Dedifferentiated amniotic fluid mesenchymal stem cell (primary cell): ENCODE results near the gene NKD2.
"Not testable (repeated sequence)": the region's sequence is repeated elsewhere in the genome, so short reads cannot be mapped to it uniquely, and the experiment has no call there.

Source experiments
- DNase-seq: peaks from one replicate; pipeline ENCODE4 v3.0.0-alpha.2; 2016; ENCODE audit errors: extremely low spot score

NKD2 gene

DNA sequence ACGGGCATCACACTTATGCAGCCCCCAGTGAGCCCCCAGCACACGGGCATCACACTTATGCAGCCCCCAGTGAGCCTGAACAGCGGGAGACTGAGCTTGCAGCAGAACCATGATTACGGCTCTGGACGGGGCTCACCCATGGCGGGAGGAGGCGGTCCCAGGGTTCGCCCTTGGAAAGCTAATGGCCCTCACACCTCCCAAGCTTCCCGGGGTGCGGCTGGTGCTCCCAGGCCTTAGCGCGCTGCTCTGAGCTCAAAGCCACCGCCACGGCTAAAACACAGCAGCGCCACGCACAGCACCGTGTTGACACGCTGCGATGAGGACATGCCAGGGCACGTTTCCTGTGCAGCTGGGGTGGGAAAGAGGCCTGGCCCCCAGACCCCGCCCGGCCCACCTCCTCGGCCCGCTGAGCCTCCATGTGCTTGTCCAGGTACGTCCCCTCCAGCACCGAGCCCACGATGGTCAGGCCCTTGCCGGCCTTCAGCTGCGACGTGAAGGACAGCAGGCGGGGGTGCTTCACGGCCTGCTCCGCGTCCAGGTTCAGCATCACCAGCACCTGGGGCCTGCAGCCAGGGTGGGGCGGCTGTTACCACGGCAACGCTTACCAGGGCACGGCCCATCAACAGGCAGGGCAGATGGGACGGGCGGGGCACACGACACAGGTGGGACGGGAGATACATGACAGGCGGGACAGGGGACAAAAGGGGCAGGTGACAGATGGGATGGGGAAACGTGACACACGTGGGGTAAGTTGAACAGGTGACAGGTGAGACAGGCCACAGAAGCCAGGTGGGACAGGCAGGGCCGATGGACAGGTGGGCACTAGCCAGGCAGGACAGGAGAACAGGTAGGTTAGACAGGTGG, 64.9 kb downstream of the NKD2 start:
- DNase-seq, result no peak

DNA sequence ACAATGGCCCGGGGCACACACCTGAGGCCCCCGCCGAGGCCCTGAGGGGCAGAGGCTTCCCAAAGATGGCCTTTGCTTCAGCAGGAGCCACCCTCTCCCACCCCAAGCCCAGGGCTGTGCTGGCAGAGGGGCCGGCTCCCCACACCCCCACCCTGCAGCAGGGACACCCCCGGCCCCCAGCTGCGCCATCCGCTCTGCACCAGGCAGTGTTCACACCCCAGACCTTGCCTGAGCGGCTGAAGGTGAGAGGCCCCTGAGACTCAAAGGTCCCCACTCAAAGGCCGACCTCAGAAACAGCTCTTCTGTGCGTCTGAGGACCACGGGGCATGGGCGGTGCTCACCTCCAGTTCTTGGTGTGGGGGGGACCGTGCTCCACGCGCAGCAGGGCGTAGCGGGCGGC, 65.6 kb downstream of the NKD2 start:
- DNase-seq, result no peak

DNA sequence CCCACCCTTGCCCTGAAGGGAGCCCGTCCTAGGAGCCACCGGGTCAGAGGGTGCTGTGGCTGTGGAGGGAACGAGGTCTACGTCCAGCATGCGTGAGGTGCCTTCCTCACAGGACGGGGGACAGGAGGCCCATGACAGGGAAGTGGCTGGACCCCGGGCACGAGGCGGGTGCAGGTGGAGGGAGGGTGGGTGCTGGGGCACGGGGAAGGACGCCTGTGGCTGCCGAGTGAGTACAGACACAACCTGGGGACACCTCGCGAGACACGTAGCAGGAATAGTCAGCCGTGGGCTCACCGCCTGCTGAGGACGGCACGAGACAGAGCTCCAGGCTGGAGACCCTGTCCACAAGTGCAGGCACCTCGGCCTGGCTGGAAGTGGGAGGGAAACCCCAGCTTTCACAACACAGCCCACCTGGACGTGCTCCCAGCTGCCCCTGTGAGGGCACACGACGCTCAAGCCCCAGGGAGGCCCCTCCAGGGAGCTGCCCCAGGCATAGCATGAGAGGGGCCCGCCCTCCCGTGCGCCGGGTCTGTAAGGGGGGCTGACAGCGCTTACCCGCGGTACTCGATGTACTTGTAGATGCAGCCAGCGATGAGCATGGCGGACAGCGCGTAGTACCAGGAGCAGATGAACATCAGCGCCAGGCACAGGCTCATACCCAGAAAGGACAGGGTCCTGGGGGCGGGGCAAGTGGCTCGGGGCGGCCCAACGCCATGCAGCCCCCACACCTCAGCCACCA, 66.4 kb downstream of the NKD2 start:
- no peak for DNase-seq

DNA sequence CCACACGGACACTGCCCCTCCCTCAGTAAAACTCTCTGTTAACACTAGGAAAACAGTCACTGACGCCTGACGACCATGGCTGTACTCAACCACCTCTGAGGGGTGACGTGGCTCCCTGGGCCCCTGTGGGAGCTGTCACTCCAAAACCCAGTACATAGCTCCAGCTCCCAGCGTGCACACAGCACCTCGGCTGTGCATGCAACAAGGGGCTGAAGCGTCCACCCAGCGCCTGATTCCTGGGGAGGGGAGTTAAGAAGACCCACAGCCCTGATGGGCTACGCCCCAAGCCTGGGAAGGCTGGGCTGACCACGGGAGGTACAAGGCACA, 66.9 kb downstream of the NKD2 start:
- no peak for DNase-seq

DNA sequence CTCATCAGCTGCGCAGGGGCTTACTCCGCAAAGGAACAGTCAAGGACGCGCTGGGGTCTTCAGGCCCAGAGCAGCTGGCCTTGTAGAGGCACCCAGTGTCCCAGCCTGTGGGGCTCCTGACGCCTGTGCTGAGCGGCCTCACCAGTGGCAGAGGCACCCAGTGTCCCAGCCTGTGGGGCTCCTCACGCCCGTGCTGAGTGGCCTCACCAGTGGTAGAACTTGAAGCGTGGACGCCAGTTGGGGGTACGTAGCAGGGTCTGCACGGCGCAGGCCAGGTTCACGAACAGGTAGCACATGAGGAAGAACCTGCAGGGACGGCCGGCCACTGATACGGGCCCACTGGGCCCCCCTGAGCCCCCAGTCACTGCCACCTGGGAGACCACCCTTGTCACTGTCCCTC, 67.3 kb downstream of the NKD2 start:
- no peak for DNase-seq

DNA sequence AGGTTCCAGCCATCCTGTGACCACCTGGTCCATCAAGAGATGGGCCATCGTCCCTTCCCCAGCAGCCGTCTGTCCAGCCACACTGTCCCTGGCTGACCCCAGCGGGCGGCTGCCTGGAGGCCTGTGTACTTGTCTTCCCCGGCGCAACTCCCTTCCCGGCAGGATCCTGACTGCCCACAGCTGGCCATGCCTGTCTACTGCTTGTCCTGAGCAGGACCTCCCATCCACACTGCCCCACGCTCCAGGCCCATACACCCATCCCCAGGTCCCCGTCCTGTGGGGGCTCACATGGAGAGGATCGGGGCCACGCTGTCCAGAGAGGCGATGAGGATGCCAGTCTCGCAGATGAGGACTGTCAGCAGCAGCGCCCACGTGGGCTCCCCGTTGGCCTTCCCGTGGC, 67.8 kb downstream of the NKD2 start:
- no peak for DNase-seq

DNA sequence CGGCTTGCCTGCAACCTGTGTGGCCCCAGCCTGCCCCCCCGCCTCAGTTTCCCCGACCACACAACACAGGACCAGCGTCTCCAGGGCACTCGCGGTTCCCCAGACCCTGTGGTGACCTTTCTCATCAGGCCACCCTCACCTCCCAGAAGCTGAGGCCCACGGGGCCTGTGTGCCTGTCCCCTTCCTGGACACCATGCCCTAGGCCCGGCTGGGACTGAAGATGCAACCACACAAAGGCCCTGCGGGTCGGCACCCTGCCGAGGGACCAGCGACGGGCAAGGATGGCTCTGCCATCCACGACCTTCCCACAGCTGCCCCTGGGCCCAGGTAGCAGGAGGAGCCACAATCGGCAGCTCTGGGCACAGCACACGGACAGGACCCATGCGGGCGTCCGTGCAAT, 68.4 kb downstream of the NKD2 start:
- DNase-seq, result no peak

DNA sequence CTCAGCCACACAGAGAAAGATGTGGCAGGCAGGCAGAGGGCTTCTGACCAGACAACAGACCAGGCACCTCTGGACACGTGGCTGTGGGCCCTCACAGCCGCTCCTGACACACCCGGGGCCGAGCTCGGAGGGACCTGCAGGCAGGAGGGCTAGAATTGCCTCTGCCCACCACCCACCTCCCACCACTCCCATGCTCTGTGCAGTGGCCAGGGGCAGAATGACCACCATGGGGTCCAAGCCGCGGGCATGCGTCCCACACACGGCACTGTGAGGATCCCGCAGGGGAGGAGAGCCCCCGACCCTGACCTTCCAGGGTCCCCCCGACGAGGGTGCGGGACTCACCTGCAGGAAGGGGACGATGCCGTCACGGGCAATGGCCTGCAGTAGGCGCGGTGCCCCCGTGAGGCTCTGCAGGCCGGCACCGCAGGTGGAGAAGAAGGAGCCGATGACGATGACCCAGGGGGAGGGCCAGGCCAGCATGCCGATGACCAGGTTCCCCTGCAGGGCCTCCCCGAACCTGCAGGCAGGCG, 69.0 kb downstream of the NKD2 start:
- DNase-seq, result no peak

DNA sequence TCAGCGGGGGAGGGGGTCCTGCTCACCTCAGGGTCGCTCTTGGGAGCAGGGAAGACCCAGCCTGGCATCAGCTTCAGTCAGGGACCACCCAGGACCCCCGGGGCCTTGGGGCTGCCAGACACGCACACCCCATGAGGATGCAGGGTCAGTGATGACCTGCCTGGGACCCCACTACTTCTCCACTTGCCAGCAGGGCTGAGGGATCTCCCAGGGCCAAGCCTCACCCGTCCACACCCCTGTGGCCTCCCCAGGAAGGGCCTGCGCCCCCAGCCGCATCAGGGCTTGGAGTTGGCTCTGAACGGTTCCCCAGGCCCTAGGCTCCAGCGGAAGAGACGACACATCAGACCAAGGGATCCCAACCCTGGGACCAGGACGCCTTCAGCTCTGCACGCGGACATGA, 69.6 kb downstream of the NKD2 start:
- no peak for DNase-seq

DNA sequence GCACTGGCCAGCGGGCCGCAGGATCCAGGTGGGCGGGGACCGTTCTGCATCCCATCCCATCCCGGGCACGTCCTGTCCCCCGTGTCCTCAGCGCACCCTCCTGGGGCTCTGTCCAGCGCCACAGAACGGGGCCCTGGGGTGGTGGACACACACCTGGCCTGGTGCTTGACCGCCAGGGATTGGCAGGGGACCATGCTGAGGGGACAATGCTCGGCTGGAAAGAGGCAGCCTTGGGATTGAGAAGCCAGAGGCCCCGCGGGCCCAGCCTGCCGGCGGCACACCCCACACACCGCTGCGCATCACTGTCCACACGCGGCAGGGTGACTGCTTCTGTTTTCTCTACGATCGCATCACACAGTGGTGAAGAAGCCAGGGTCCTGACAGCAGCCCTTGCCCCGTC, 70.2 kb downstream of the NKD2 start:
- no peak for DNase-seq

DNA sequence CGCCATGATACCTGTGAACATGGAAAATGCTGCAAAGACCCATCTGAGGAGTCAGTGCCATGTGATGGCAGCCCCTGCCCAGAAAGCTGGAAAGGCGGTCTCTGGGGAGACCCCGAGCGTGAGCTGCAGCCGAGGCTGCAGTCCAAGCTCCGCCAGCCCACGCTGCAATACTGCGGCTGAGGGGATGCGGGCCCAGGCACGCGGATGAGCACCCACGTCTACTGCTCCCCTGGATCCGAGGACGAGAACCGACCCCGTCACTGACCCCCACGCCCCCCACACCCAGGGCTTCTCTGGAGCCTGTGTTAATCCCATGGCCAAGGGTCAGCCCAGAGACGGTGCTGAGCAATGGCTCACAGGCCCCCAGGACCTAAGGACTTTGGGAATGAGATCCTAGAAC, 70.9 kb downstream of the NKD2 start:
- no peak for DNase-seq

DNA sequence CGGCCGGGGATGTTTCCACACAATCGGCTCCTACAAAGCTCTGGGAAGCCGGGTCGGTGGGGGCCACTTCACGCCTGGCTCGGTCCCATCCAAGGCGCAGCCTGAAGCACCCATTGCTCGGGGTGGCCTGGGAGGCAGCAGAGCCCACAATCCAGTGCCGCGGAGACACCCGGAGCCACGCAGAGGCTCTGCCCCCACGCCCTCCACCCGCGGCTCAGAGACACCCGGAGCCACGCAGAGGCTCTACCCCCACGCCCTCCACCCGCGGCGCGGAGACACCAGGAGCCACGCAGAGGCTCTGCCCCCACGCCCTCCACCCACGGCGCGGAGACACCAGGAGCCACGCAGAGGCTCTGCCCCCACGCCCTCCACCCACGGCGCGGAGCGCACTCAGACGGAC, 71.4 kb downstream of the NKD2 start:
- DNase-seq, result no peak

DNA sequence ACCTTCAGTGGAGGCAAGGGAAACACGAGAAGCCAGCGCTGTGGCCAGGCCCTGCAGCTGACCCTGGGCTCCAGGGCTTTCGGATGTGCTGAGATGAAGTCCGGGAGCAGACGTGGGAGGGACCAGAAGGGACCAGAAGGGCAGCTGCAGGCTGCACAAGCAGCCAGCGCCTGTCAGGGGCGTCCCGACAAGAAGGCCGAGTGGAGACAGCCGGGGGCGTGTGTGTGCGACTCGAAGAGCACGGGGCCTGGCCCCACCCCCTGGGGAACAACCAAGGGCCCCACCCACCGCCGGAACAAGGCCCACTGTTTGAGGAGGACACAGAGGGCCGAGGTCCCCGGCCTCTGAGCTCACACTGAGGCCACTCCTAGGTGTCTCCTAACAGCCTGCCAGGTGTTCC, 71.8 kb downstream of the NKD2 start:
- no peak for DNase-seq

DNA sequence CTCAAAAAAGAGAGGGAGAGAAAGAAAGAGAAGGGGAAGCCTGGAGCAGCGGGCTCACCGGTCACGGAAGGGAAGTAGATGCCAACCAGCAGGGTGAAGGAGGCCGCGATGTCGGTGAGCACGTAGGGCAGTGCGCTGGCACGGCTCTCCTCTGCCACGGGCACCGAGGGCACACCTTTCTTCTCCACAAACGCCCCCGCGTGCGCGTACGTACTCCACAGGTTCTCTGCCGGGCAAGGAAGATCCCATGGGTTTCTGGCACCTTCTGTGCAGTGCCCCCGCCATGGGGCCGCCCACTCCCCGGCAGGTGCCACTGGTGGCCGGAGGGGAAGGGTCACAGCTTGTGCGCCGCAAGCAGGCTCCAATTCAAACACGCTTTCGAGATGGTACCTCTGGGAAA, 72.9 kb downstream of the NKD2 start:
- DNase-seq, result no peak

DNA sequence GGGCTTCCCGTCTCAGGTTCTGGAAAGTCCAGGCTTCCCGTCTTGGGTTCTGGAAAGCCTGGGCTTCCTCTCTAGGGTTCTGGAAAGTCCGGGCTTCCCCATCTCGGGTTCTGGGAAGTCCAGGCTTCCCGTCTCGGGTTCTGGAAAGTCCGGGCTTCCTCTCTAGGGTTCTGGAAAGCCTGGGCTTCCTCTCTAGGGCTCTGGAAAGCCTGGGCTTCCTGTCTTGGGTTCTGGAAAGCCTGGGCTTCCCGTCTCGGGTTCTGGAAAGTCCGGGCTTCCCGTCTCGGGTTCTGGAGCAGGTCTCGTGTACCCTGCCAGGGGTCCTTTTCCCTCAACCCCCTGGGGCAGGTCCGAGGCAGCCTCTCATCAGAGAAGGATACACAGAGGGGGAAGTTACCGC, 74.4 kb downstream of the NKD2 start:
- not testable (repeated sequence) for DNase-seq

DNA sequence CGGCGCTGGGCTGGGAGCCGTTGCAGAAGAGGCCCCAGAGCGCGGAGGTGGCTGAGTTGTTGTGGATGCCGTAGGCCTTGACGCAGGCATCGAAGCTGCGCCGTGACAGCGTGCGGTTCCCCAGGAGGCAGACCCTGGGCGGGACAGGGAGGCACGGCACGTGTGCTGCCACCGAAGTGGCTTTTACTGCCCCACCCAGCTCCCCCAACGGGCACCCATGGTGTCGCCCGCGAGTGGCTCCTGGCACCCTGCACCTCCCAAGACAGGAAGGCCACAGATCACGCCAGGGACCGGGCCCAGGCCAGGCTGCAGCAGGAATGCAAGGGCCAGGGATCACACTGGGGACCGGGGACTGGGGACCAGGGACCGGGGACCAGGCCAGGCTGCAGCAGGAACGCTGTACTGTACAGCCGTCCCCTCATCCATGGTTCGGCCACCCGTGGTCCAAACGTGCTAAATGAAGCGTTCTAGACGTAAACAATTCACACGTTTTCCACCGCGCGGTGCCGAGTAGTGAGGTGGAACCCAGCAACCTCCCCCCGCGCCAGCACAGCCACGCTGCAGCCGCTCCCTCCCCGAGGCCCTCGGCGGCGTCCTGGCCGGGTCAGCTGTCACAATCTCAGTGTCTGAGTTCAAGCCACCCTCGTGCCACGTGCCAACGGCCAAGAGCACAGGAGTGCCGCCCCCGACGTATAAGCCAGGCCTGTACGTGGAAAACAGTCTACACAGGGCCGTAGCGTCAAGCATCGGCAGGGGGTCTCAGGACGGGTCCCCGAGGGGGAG, 75.4 kb downstream of the NKD2 start:
- DNase-seq, result no peak

DNA sequence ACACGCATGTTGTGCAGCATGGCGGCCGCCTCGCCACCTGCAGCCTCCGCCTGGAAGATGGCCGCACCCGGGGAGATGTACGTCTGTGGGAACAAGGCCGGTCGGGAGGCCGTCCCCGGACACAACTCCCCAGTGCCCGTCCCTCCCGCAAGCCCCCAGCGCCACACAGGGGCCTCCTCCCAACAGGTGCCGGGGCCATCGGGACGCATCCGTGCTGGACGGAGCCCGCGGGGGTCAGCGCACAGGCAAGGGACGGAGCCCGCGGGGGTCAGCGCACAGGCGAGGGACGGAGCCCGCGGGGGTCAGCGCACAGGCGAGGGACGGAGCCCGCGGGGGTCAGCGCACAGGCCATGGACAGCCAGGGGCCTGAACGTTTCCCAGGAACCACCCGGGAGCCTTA, 76.8 kb downstream of the NKD2 start:
- no peak for DNase-seq

DNA sequence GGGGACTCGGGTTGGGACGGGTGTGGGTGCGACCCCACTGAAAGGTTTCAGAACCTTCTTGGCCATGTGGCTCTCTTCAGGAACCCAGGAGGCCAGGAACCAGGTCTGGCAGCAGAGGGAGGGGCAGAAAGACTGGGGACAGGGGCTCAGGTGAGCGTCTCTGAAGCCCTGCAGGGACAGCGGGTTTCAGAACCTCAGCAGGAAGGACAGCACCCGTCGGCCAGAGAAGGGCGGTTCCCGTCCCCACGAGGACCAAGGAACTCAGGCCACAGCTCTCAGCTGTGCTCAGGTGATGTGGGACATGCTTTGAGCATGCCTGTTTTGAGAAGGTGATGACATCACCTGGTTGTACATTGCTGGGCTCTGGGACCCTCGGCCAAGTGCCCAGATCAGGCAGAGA, 77.5 kb downstream of the NKD2 start:
- DNase-seq, result no peak

DNA sequence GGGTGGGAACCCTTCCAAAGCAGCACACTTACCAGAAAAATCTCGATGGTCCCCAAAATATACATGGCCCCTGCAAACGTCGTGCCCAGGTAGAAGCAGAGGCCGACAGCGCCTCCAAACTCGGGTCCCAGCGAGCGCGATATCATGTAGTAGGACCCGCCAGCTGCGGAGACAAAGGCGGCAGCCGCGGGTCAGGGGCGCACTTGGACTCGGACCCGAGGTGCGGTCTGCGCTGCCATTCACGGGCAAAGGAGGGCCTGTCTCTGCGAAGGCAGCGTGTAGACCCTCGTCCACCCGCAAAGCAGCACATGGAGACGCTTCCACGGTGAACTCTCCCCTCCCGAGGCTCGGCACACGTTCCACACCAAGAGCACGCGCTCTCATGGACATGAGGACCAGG, 78.3 kb downstream of the NKD2 start:
- DNase-seq, result no peak

DNA sequence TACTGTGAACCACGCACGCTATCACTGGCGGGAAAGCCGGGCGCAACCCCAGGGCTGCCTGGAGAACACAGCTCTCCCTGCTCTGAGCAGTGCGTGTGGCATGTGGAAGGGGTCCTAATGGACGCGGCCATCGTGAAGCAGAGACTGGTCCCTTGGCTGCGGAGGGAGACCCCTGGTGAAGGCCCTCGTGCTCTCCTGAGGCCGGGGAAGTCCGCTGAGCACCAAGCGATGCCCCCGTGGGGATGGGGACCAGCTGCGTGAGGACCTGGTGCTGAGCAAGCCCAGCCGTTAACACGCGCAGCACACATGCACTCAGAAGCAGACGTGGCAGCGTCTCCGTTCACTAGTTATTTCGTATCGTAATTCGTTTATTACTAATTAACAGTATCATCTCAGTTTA, 78.8 kb downstream of the NKD2 start:
- DNase-seq, result no peak

DNA sequence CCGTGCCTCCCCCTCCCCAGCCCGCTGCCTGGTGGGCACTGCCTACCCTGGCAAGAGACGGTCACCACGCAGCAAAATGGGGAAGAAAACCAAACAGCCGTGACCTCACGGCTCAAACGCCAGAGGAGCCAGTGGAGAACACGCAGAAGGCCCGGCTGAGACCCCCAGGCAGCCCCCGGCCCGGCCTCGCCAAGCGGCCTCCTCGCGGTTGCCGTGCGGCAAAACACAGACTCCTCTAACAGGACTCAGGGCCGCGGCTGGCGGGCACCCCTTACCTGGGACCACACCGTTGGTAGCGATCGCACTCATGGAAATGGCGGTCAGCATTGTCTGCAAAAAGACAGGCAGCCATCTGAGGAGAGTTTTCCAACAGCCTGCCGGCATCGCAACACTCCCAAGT, 79.4 kb downstream of the NKD2 start:
- no peak for DNase-seq
